PC-9 (cell line): ENCODE measurements around the gene ATP1B4.

Experiments
- CTCF ChIP-seq: fragments of 200-600 bp; sonication (generic); conservative IDR thresholded peaks from 2 replicates; pipeline ENCODE4 v1.6.1; 2017; ENCODE audit warnings: mixed run types, antibody characterized with exemption, mild to moderate bottlenecking, moderate library complexity
- EZH2 ChIP-seq: fragments of 200-600 bp; sonication (generic); IDR thresholded peaks from 2 replicates; pipeline ENCODE4 v1.8.0; 2017; ENCODE audit warnings: antibody characterized with exemption, low read depth

DNA sequence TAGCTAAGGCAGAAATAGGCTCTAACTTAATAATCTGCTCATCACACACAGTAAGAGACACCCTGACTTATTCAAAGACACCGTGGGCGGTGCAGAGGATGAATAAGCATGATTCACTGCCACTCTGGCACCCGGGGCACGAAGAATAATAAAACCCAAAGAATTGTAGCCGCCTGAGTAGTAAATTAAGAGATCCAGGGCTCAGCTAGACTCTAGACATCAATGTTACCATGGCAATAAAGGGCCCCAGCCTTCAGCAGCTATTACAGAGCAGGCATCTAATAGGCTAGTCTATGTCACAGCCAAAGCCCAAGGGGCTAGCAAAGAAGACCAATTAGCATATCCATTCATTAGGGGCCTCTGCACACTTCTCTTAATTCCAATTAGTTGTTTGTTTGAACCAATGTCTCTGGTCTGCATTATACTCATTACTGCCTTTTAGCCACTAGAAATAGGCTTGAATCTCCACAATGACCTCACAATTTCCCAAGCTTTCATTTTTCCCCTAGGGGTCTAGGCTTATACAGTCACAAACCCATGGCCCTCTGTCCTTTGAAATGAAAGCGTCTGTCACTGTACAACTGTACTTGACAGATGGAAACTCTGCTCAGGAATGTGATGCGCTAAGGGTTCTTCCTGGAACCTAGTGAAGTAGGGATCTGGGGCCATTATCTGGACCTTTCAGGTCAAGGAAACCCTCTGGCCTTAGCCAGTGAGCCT lies 3.0 kb upstream of the ATP1B4 start:
- no peak for TF ChIP-seq CTCF
- TF ChIP-seq EZH2: no peak
